Measurements from ENCODE around the gene VTI1A.

VTI1A gene

DNA sequence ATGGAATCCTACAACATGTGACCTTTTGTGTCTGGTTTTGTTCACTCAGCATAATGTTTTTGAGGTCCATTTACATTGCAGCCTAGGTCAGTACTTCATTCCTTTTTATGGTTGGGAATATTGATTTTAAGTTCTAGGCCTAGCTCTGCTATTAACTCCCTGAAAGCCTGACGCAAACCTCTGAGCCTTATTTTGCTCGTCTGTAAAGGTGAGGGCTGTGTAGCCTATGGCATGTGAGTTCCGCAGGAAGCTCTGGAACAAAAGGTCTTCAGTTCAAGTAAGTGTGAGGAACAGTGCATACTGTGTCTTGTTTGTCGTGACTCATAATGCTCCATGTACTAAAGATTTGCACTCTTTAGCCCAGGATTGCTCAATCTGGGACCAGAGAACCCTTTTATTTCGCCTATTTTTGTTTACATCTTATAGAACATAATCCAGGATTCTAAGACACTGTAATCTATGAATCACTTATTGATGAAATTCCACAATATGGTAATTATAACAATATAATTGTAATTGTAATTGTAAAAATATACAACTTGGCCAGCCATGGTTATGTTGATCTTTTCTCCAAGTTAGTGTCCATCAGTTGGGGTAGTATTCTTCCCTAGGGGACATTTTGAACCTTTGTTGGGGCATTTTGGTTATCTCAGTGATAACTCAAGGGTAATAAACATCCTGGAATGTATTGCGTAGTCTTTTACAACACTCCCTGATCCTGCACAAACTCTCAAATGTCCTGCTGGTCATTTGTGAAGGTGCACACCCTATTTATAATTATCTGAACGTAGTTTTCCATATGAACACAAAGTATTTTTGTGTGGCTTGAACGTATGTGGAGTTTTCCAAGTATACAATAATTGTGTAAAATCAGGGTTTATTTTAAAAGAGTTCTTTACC is 184.7 kb downstream of the VTI1A start:
- no peak overlapping the region for H3K27ac ChIP-seq (ENCODE audit: low read length)
- H3K36me3 ChIP-seq (replicated peaks; ENCODE audit: insufficient read depth, low read length) = no peaks in the 10 kb centered on the region
- H2AFZ ChIP-seq (ENCODE audit: low read length) = no peak overlapping the region
- no peaks in the 10 kb centered on the region for H3K4me1 ChIP-seq (ENCODE audit: low read length)
- no peaks in the 10 kb centered on the region for H3F3A ChIP-seq (ENCODE audit: insufficient read depth, low read length)
- no peaks in the 10 kb centered on the region for H3K9me2 ChIP-seq (replicated peaks; ENCODE audit: insufficient read depth, low read length)
- no peaks in the 10 kb centered on the region for H4K20me1 ChIP-seq (ENCODE audit: insufficient read depth, low read length)
- H3K4me3 ChIP-seq (ENCODE audit: low read length) = no peak overlapping the region
- TF ChIP-seq EZH2 (optimal IDR thresholded peaks at IDR 0.05; ENCODE audit: low read depth, low read length) (no peak), EZH2phosphoT487 (IDR thresholded peaks at IDR 0.05; ENCODE audit: low read length) (no peak)
- DNase-seq = no peak
- no peaks in the 10 kb centered on the region for H3K27me3 ChIP-seq (replicated peaks; ENCODE audit: insufficient read depth, low read length)
- H3K9me3 ChIP-seq (replicated peaks; ENCODE audit: insufficient read depth, low read length) = no peaks in the 10 kb centered on the region
- no peak overlapping the region for H3K9ac ChIP-seq (ENCODE audit: low read length)
- H3K4me2 ChIP-seq (ENCODE audit: low read depth, low read length) = no peak overlapping the region
- H3K79me2 ChIP-seq (ENCODE audit: low read length) = no peaks in the 10 kb centered on the region

DNA sequence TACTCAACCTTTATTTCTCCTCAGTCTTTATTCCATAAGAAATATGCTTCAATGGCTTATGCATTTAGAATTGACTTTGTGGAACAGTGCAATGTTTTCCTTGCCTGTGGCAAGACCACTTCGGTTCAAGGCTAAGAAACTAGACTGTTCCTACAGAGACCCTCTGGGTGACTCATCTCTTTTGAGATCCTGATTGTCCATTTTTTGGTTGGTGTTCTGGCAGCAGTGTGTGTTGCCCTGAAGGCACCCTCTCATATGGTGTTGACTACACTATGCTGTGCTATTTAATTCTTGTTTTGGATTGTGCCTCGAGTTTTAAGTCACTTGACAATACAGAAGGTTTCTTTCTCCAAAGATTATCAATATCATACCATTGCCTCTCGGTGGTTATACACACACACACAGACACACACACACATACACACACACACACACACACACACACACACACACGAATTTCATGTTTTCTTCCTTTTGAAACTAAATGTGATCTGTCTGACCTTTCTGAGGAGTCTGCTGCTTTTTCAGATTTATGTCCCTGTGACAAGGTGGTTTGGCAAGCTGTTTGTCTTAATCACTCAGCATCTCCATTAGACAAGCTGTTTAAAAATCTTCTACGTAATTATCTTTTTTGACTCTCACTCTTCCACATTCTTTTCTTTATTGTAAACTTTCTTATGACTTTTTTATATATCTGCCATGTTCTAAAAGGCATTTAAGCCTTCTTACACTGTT is 187.2 kb downstream of the VTI1A start:
- no peak overlapping the region for H3K9ac ChIP-seq (ENCODE audit: low read length)
- no peaks in the 10 kb centered on the region for H3K27me3 ChIP-seq (replicated peaks; ENCODE audit: insufficient read depth, low read length)
- no peaks in the 10 kb centered on the region for H3K9me2 ChIP-seq (replicated peaks; ENCODE audit: insufficient read depth, low read length)
- TF ChIP-seq EZH2phosphoT487 (IDR thresholded peaks at IDR 0.05; ENCODE audit: low read length) = no peak
- TF ChIP-seq EZH2 (optimal IDR thresholded peaks at IDR 0.05; ENCODE audit: low read depth, low read length) = no peak
- TF ChIP-seq, protein P1, sequence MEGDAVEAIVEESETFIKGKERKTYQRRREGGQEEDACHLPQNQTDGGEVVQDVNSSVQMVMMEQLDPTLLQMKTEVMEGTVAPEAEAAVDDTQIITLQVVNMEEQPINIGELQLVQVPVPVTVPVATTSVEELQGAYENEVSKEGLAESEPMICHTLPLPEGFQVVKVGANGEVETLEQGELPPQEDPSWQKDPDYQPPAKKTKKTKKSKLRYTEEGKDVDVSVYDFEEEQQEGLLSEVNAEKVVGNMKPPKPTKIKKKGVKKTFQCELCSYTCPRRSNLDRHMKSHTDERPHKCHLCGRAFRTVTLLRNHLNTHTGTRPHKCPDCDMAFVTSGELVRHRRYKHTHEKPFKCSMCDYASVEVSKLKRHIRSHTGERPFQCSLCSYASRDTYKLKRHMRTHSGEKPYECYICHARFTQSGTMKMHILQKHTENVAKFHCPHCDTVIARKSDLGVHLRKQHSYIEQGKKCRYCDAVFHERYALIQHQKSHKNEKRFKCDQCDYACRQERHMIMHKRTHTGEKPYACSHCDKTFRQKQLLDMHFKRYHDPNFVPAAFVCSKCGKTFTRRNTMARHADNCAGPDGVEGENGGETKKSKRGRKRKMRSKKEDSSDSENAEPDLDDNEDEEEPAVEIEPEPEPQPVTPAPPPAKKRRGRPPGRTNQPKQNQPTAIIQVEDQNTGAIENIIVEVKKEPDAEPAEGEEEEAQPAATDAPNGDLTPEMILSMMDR (IDR thresholded peaks at IDR 0.05; ENCODE audit: low read length) = no peak
- H4K20me1 ChIP-seq (ENCODE audit: insufficient read depth, low read length) = no peaks in the 10 kb centered on the region
- H3K27ac ChIP-seq (ENCODE audit: low read length) = no peak overlapping the region
- no peaks in the 10 kb centered on the region for H3K4me1 ChIP-seq (ENCODE audit: low read length)
- H3K79me2 ChIP-seq (ENCODE audit: low read length) = no peaks in the 10 kb centered on the region
- H3K9me3 ChIP-seq (replicated peaks; ENCODE audit: insufficient read depth, low read length) = no peaks in the 10 kb centered on the region
- no peaks in the 10 kb centered on the region for H3F3A ChIP-seq (ENCODE audit: insufficient read depth, low read length)
- H2AFZ ChIP-seq (ENCODE audit: low read length) = no peak overlapping the region
- H3K4me3 ChIP-seq (ENCODE audit: low read length) = no peak overlapping the region
- no peak overlapping the region for H3K4me2 ChIP-seq (ENCODE audit: low read depth, low read length)
- no peak for DNase-seq
- H3K36me3 ChIP-seq (replicated peaks; ENCODE audit: insufficient read depth, low read length) = no peaks in the 10 kb centered on the region

DNA sequence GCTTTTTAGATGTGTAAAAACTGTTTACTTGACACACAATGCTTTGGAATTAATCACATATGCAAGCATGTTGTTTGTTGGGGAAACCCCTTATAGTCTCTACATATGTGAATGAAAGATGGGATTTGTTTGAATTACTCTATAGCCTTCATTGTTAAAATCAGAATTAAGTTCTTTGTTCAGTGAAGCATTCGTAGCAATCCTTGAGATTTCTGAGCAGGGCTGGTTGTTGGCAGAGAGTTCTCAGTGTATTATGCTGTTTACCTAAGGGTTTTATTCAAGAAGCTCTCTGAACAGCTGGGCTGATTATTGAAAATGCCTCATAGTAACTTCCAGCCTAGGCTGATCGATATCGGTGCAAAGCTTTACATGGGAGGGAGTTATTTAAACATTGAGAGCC is 190.9 kb downstream of the VTI1A start:
- Histone ChIP-seq H3F3A (ENCODE audit: insufficient read depth, low read length) (no peaks in the 10 kb centered on the region), H3K79me2 (ENCODE audit: low read length) (no peaks in the 10 kb centered on the region), H2AFZ (ENCODE audit: low read length) (no peak overlapping the region), H3K4me3 (ENCODE audit: low read length) (no peak overlapping the region), H3K36me3 (replicated peaks; ENCODE audit: insufficient read depth, low read length) (no peaks in the 10 kb centered on the region), H3K9ac (ENCODE audit: low read length) (no peak overlapping the region), H3K4me1 (ENCODE audit: low read length) (no peaks in the 10 kb centered on the region), H3K9me2 (replicated peaks; ENCODE audit: insufficient read depth, low read length) (no peaks in the 10 kb centered on the region), H3K27ac (ENCODE audit: low read length) (no peak overlapping the region), H3K4me2 (ENCODE audit: low read depth, low read length) (no peak overlapping the region), H4K20me1 (ENCODE audit: insufficient read depth, low read length) (no peaks in the 10 kb centered on the region), H3K9me3 (replicated peaks; ENCODE audit: insufficient read depth, low read length) (no peaks in the 10 kb centered on the region), H3K27me3 (replicated peaks; ENCODE audit: insufficient read depth, low read length) (no peaks in the 10 kb centered on the region)
- DNase-seq = no peak
- TF ChIP-seq, protein P1 (IDR thresholded peaks at IDR 0.05; ENCODE audit: low read length) = no peak
- no peak for TF ChIP-seq EZH2phosphoT487 (IDR thresholded peaks at IDR 0.05; ENCODE audit: low read length)
- no peak for TF ChIP-seq EZH2 (optimal IDR thresholded peaks at IDR 0.05; ENCODE audit: low read depth, low read length)
